Adrenal gland (tissue), 12 donors: Measurements from ENCODE around the gene DNAH3. TPM values are rescaled to one million over a fixed set of nuclear protein-coding genes. Genes with fewer than 3 reads are reported as not detected.

Experiments used
- DNase-seq, 7 donors: peaks; one replicate each; pipeline ENCODE4 v3.0.0-alpha.2; 2019 to 2020
- H3K27ac ChIP-seq, 5 donors: fragments of 200-600 bp; sonication (generic) in 4 of 5; 1 replicate in 3 of 5; 2 replicates in 2 of 5; pipeline versions ENCODE4 v1.5.1 to v1.8.0; 2016 to 2020; ENCODE audit warnings: mild to moderate bottlenecking in 1 of 5
- H3K27me3 ChIP-seq: fragments of 200-600 bp; 2 replicates; pipeline ENCODE4 v1.8.0; 2021
- H3K36me3 ChIP-seq, 2 donors: fragments of 200-600 bp; replicated peaks in 1 of 2; 1 replicate in 1 of 2; 2 replicates in 1 of 2; pipeline versions ENCODE4 v1.5.1 to v1.8.0; 2018 to 2022
- H3K4me1 ChIP-seq, 2 donors: fragments of 200-600 bp; replicated peaks in 1 of 2; 1 replicate in 1 of 2; 2 replicates in 1 of 2; pipeline versions ENCODE4 v1.5.1 to v1.8.0; 2018 to 2021
- H3K4me3 ChIP-seq, 4 donors: fragments of 200-600 bp; sonication (generic) in 3 of 4; one replicate each; pipeline ENCODE4 v1.5.1; 2016 to 2018
- H3K9me3 ChIP-seq, 3 donors: fragments of 200-600 bp; sonication (generic) in 1 of 3; replicated peaks in 1 of 3; 1 replicate in 2 of 3; 2 replicates in 1 of 3; pipeline versions ENCODE4 v1.5.1 to v1.8.0; 2016 to 2021
- POLR2A ChIP-seq, 2 donors: fragments of 450-650 bp; IDR thresholded peaks; one replicate each; pipeline ENCODE4 v1.6.1; 2017; ENCODE audit warnings: antibody characterized with exemption in 2 of 2, mild to moderate bottlenecking in 2 of 2, moderate library complexity in 1 of 2
- WGBS, 4 donors: extraction: QIAGEN DNeasy Blood & Tissue Kit in 2 of 4; methylation state at CpG; one replicate each; pipeline versions ENCODE4 v1.1.5 to v1.1.7; 2013 to 2017; 5-methylcytosine and 5-hydroxymethylcytosine counted together
- intact Hi-C, 2 donors: fragments of 100-400 bp; cut with DNase I; formaldehyde crosslinking; loops; one replicate each; pipeline versions ENCODE4 v1.14.1 to v1.15.0; 2022 to 2023
- polyA plus RNA-seq, 3 donors: library from polyadenylated mRNA; stranded (reverse); fragments of 200-250 nt in 2 of 3; fragments of 350-450 nt in 1 of 3; fragmentation: Illumina TruSeq in 1 of 3; extraction: RNeasy Lipid Tissue Mini Kit (QIAGEN cat#74804) in 1 of 3; gene quantifications; one replicate each; pipeline ENCODE4 v1.2.3, GENCODE V29; 2013 to 2014
- total RNA-seq, 9 donors: library from RNA; depleted of rRNA in 4 of 9; stranded (reverse); fragments of >200 nt in 4 of 9; fragments of 120-200 nt in 1 of 9; fragmentation: NEBNext Ultra II Directional in 1 of 9; extraction: Animal tissue kit (Norgen Biotek cat#: 25700) in 1 of 9; gene quantifications; one replicate each; pipeline versions ENCODE4 v1.1.0 to v1.2.4, GENCODE V29; 2013 to 2023
- TF ChIP-seq, protein P1 (sequence below), 6 experiments: fragments of 450-650 bp in 4 of 6; fragments of 200-600 bp in 2 of 6; sonication (generic) in 1 of 6; IDR thresholded peaks; 1 replicate in 5 of 6; 2 replicates in 1 of 6; pipeline versions ENCODE4 v1.5.1 to v1.8.0; 2016 to 2021; ENCODE audit warnings: antibody characterized with exemption in 6 of 6, mild to moderate bottlenecking in 2 of 6, moderate library complexity in 1 of 6
- donor health status: healthy with polysubstance abuse.
- donor health status: Bipolar disorder and iron deficiency.
- donor health status: DM: yes; HTN: yes; CAD: no.
- donor health status: DM: no; HTN: no; CAD: no.
- donor health status: DM: no; HTN: no; CAD: no.
- donor health status: DM: yes; HTN: yes; CAD: no.

The DNAH3 gene
- total and polyA plus RNA-seq, 12 donors, result 0.06 to 0.40 (median 0.20) TPM; not detected in 6

DNA sequence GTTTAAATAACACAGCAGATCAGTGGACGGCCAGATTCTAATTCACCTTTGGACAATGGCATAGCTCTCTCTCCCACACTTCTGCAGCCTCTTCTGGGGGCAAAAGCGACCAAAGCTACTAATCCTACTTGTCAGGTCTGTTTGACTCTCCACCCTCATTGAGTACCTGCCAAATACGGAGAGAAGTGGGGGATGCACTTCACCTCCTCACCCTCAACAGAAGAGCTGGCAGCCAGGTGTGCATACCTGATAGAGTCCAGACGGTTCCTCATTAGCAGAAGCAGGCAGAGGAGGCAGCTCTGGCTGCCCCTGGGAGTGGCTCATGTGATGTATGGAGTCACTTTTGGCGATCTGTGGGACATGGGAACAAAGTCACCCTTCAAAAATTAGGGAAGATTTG is 4.9 kb downstream of the DNAH3 start:
- DNase-seq, result no peak
- intact Hi-C loops, result no loop called here
- 53 to 61% (median 56%) methylated on average over 5 of the region's 5 CpGs for WGBS, 4 donors
- Histone ChIP-seq H3K27ac (no peak overlapping the region), H3K4me3 (no peak overlapping the region), H3K27me3 (peaks cover 3% of the 10 kb centered on the region), H3K36me3 (no peaks in the 10 kb centered on the region), H3K9me3 (no peaks in the 10 kb centered on the region), H3K4me1 (no peaks in the 10 kb centered on the region)
- TF ChIP-seq, protein P1, sequence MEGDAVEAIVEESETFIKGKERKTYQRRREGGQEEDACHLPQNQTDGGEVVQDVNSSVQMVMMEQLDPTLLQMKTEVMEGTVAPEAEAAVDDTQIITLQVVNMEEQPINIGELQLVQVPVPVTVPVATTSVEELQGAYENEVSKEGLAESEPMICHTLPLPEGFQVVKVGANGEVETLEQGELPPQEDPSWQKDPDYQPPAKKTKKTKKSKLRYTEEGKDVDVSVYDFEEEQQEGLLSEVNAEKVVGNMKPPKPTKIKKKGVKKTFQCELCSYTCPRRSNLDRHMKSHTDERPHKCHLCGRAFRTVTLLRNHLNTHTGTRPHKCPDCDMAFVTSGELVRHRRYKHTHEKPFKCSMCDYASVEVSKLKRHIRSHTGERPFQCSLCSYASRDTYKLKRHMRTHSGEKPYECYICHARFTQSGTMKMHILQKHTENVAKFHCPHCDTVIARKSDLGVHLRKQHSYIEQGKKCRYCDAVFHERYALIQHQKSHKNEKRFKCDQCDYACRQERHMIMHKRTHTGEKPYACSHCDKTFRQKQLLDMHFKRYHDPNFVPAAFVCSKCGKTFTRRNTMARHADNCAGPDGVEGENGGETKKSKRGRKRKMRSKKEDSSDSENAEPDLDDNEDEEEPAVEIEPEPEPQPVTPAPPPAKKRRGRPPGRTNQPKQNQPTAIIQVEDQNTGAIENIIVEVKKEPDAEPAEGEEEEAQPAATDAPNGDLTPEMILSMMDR (IDR thresholded peaks at IDR 0.05), result no peak
- TF ChIP-seq POLR2A (IDR thresholded peaks at IDR 0.05), result no peak

DNA sequence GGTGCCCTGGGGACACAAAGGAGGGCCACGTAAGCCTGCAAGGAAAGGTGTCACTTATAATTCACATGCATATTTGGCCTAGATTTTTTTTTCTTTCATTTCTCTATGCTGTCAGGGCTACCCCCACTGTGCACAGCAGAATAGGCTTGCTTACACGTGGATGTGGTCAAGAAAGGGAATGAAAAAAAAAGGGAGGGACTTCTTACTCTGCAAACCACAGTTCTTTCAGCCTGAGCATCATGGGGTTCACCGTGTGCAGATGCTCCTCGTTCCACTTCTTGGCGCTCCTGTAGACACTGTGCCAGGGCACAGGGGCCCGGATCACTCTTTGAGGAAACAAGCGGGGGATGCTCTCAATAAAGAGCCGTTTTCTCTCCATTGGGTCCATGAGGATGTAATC is 16.6 kb downstream of the DNAH3 start:
- Histone ChIP-seq H3K4me3 (no peak overlapping the region), H3K27ac (no peak overlapping the region), H3K36me3 (no peaks in the 10 kb centered on the region), H3K27me3 (no peaks in the 10 kb centered on the region), H3K4me1 (no peaks in the 10 kb centered on the region), H3K9me3 (no peaks in the 10 kb centered on the region)
- DNase-seq, result no peak
- TF ChIP-seq, protein P1 (IDR thresholded peaks at IDR 0.05), result no peak
- TF ChIP-seq POLR2A (IDR thresholded peaks at IDR 0.05), result no peak
- intact Hi-C loops, result no loop called here
- 75 to 81% (median 78%) methylated on average over 8 of the region's 8 CpGs for WGBS, 4 donors

DNA sequence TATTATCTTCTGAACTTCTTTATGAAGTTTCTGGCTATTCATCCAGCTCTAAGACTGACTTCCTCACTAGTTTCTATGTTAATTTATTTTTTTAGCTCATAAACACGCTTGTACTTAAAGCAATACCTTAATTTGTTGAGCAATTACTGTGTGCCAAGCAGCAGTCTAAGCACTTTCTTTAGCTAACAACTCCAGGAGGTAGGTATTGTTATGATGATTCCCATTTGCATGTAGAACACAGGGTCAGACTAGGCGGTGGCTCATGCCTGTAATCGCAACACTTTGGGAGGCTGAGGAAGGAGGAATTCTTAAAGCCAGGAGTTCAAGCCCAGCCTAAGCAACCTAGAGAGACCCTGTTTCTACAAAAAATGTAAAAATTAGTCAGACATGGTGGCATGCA is 19.8 kb downstream of the DNAH3 start:
- WGBS, 4 donors, result 79 to 95% (median 82%) methylated on average over 3 of the region's 3 CpGs
- H3K4me1 ChIP-seq, result no peaks in the 10 kb centered on the region
- H3K4me3 ChIP-seq, result no peak overlapping the region
- no peak overlapping the region for H3K27ac ChIP-seq
- TF ChIP-seq, protein P1 (IDR thresholded peaks at IDR 0.05), result no peak
- no peak for TF ChIP-seq POLR2A (IDR thresholded peaks at IDR 0.05)
- H3K27me3 ChIP-seq, result no peaks in the 10 kb centered on the region
- no peaks in the 10 kb centered on the region for H3K9me3 ChIP-seq
- intact Hi-C loops, result no loop called here
- DNase-seq, result no peak
- no peaks in the 10 kb centered on the region for H3K36me3 ChIP-seq

GRCh38 chr16:21128991-21129390 is 21.7 kb downstream of the DNAH3 start:
- H3K4me3 ChIP-seq, result no peak overlapping the region
- H3K27me3 ChIP-seq, result no peaks in the 10 kb centered on the region
- H3K27ac ChIP-seq, result no peak overlapping the region
- H3K4me1 ChIP-seq, result no peaks in the 10 kb centered on the region
- no peaks in the 10 kb centered on the region for H3K9me3 ChIP-seq
- intact Hi-C loops, result no loop called here
- TF ChIP-seq, protein P1 (IDR thresholded peaks at IDR 0.05), result no peak
- no peak for TF ChIP-seq POLR2A (IDR thresholded peaks at IDR 0.05)
- DNase-seq, result no peak
- WGBS, 4 donors, result 84 to 93% (median 88%) methylated on average over 4 to 6 of the region's 6 CpGs
- no peaks in the 10 kb centered on the region for H3K36me3 ChIP-seq
